Neural cell (in vitro differentiated cells): Measurements from ENCODE around the gene MATN3. TPM values are rescaled to one million over a fixed set of nuclear protein-coding genes. Genes with fewer than 3 reads are reported as not detected.

Experiments
- H2AFZ ChIP-seq: fragments of 200-600, 300-800 bp; sonication (generic), shearing (Covaris generic); 2 replicates; pipeline ENCODE4 v1.6.0; 2014; ENCODE audit warnings: low read depth, mild to moderate bottlenecking, antibody characterized with exemption, low read length, moderate library complexity
- H3F3A ChIP-seq: fragments of 200-600 bp; shearing (Covaris generic); 2 replicates; pipeline ENCODE4 v1.6.1; 2016; ENCODE audit warnings: mild to moderate bottlenecking, moderate library complexity, mixed read lengths, antibody characterized with exemption, low read length; ENCODE audit not compliant: insufficient read depth, poor library complexity, severe bottlenecking
- H3K27ac ChIP-seq: fragments of 200-600, 300-800 bp; sonication (generic), shearing (Covaris generic); 2 replicates; pipeline ENCODE4 v1.5.1; 2014; ENCODE audit warnings: mild to moderate bottlenecking, low read length, moderate library complexity
- H3K27me3 ChIP-seq: fragments of 300-800, 200-600 bp; sonication (generic), shearing (Covaris generic); 2 replicates; pipeline ENCODE4 v1.6.0; 2014; ENCODE audit warnings: mild to moderate bottlenecking, low read depth, low read length, moderate library complexity; ENCODE audit not compliant: insufficient read depth
- H3K36me3 ChIP-seq: fragments of 300-800, 200-600 bp; sonication (generic), shearing (Covaris generic); 2 replicates; pipeline ENCODE4 v1.5.1; 2014; ENCODE audit warnings: mild to moderate bottlenecking, antibody characterized with exemption, low read length, moderate library complexity; ENCODE audit not compliant: insufficient read depth
- H3K4me2 ChIP-seq: fragments of 300-800, 200-600 bp; sonication (generic), shearing (Covaris generic); 2 replicates; pipeline ENCODE4 v1.6.0; 2014; ENCODE audit warnings: mild to moderate bottlenecking, low read length
- H3K4me3 ChIP-seq: fragments of 300-800, 200-600 bp; sonication (generic), shearing (Covaris generic); 2 replicates; pipeline ENCODE4 v1.5.1; 2014; ENCODE audit warnings: mild to moderate bottlenecking, low read length, moderate library complexity
- H3K79me2 ChIP-seq: fragments of 200-600 bp; shearing (Covaris generic); replicated peaks from 2 replicates; pipeline ENCODE4 v1.6.0; 2014; ENCODE audit warnings: mild to moderate bottlenecking, low read length, moderate library complexity; ENCODE audit not compliant: insufficient read depth
- H3K9ac ChIP-seq: fragments of 300-800, 200-600 bp; sonication (generic), shearing (Covaris generic); 2 replicates; pipeline ENCODE4 v1.6.1; 2016; ENCODE audit warnings: mild to moderate bottlenecking, low read length, mixed read lengths
- H3K9me2 ChIP-seq: fragments of 200-600 bp; shearing (Covaris generic); 2 replicates; pipeline ENCODE4 v1.6.1; 2016; ENCODE audit warnings: mild to moderate bottlenecking, low read length, mixed read lengths; ENCODE audit not compliant: insufficient read depth
- H3K9me3 ChIP-seq: fragments of 200-600, 300-800 bp; sonication (generic), shearing (Covaris generic); 2 replicates; pipeline ENCODE4 v1.6.1; 2016; ENCODE audit warnings: mild to moderate bottlenecking, mixed run types, low read length, moderate library complexity, mixed read lengths
- H4K20me1 ChIP-seq: fragments of 200-600 bp; shearing (Covaris generic); 2 replicates; pipeline ENCODE4 v1.6.1; 2016; ENCODE audit warnings: mild to moderate bottlenecking, mixed run types; ENCODE audit not compliant: insufficient read depth
- EP300 ChIP-seq: fragments of 450-650 bp; conservative IDR thresholded peaks from 2 replicates; pipeline ENCODE4 v1.6.1; 2014; ENCODE audit warnings: antibody characterized with exemption, mild to moderate bottlenecking, moderate library complexity; ENCODE audit not compliant: poor library complexity, severe bottlenecking
- EZH2 ChIP-seq: fragments of 200-600, 300-800 bp; shearing (Covaris generic), sonication (generic); IDR thresholded peaks from 2 replicates; pipeline ENCODE4 v1.6.1; 2014; ENCODE audit warnings: antibody characterized with exemption, low read length, borderline replicate concordance, mild to moderate bottlenecking; ENCODE audit not compliant: insufficient read depth, poor library complexity, severe bottlenecking
- MXI1 ChIP-seq: fragments of 450-650 bp; conservative IDR thresholded peaks from 2 replicates; pipeline ENCODE4 v1.6.1; 2014; ENCODE audit warnings: antibody characterized with exemption, mild to moderate bottlenecking; ENCODE audit not compliant: poor library complexity, severe bottlenecking
- POLR2AphosphoS5 ChIP-seq: IDR thresholded peaks from 2 replicates; pipeline ENCODE4 v1.6.1; 2012
- RAD21 ChIP-seq: fragments of 450-650 bp; conservative IDR thresholded peaks from 2 replicates; pipeline ENCODE4 v1.6.1; 2014; ENCODE audit warnings: antibody characterized with exemption, mild to moderate bottlenecking, moderate library complexity
- SMC3 ChIP-seq: fragments of 450-650 bp; conservative IDR thresholded peaks from 2 replicates; pipeline ENCODE4 v1.6.1; 2014; ENCODE audit warnings: antibody characterized with exemption, mild to moderate bottlenecking, moderate library complexity; ENCODE audit not compliant: poor library complexity
- TAF1 ChIP-seq: IDR thresholded peaks from 2 replicates; pipeline ENCODE4 v1.6.1; 2012; ENCODE audit warnings: low read depth
- polyA plus RNA-seq: library from polyadenylated mRNA; depleted of rRNA; stranded (reverse); fragments of >200 nt; gene quantifications from 2 replicates; pipeline ENCODE4 v1.2.3, GENCODE V29; 2014
- TF ChIP-seq, protein P1 (sequence below): fragments of 450-650 bp; IDR thresholded peaks from 2 replicates; pipeline ENCODE4 v1.5.1; 2014; ENCODE audit warnings: antibody characterized with exemption, mild to moderate bottlenecking, moderate library complexity; ENCODE audit not compliant: poor library complexity, severe bottlenecking
- TF ChIP-seq, protein P2 (sequence below): IDR thresholded peaks from 2 replicates; pipeline ENCODE4 v1.6.1; 2012; ENCODE audit warnings: borderline replicate concordance

Gene MATN3
- polyA plus RNA-seq, 1 donor from 2014 or later: 0.90 TPM

- Histone ChIP-seq H4K20me1 (peaks cover 4% of the 10 kb centered on the region), H3K36me3 (no peaks in the 10 kb centered on the region), H3K4me2 (no peak overlapping the region), H3K27ac (no peak overlapping the region), H3K9me3 (no peaks in the 10 kb centered on the region), H3K4me3 (no peak overlapping the region), H3K79me2 (peaks cover 4% of the 10 kb centered on the region), H3K27me3 (no peaks in the 10 kb centered on the region), H3F3A (no peaks in the 10 kb centered on the region), H2AFZ (no peak overlapping the region), H3K9ac (no peak overlapping the region), H3K9me2 (no peaks in the 10 kb centered on the region)
- TF ChIP-seq SMC3: no peak
- TF ChIP-seq, protein P1, sequence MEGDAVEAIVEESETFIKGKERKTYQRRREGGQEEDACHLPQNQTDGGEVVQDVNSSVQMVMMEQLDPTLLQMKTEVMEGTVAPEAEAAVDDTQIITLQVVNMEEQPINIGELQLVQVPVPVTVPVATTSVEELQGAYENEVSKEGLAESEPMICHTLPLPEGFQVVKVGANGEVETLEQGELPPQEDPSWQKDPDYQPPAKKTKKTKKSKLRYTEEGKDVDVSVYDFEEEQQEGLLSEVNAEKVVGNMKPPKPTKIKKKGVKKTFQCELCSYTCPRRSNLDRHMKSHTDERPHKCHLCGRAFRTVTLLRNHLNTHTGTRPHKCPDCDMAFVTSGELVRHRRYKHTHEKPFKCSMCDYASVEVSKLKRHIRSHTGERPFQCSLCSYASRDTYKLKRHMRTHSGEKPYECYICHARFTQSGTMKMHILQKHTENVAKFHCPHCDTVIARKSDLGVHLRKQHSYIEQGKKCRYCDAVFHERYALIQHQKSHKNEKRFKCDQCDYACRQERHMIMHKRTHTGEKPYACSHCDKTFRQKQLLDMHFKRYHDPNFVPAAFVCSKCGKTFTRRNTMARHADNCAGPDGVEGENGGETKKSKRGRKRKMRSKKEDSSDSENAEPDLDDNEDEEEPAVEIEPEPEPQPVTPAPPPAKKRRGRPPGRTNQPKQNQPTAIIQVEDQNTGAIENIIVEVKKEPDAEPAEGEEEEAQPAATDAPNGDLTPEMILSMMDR: no peak
- TF ChIP-seq POLR2AphosphoS5: no peak
- TF ChIP-seq TAF1: no peak
- TF ChIP-seq RAD21: no peak
- no peak for TF ChIP-seq EP300
- TF ChIP-seq MXI1: no peak
- TF ChIP-seq, protein P2, sequence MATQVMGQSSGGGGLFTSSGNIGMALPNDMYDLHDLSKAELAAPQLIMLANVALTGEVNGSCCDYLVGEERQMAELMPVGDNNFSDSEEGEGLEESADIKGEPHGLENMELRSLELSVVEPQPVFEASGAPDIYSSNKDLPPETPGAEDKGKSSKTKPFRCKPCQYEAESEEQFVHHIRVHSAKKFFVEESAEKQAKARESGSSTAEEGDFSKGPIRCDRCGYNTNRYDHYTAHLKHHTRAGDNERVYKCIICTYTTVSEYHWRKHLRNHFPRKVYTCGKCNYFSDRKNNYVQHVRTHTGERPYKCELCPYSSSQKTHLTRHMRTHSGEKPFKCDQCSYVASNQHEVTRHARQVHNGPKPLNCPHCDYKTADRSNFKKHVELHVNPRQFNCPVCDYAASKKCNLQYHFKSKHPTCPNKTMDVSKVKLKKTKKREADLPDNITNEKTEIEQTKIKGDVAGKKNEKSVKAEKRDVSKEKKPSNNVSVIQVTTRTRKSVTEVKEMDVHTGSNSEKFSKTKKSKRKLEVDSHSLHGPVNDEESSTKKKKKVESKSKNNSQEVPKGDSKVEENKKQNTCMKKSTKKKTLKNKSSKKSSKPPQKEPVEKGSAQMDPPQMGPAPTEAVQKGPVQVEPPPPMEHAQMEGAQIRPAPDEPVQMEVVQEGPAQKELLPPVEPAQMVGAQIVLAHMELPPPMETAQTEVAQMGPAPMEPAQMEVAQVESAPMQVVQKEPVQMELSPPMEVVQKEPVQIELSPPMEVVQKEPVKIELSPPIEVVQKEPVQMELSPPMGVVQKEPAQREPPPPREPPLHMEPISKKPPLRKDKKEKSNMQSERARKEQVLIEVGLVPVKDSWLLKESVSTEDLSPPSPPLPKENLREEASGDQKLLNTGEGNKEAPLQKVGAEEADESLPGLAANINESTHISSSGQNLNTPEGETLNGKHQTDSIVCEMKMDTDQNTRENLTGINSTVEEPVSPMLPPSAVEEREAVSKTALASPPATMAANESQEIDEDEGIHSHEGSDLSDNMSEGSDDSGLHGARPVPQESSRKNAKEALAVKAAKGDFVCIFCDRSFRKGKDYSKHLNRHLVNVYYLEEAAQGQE: no peak
- TF ChIP-seq EZH2: no peak
Measured at GRCh38 chr2:20035955-20036666, 23.6 kb upstream of the MATN3 start.

- Histone ChIP-seq H4K20me1 (peaks cover 4% of the 10 kb centered on the region), H3K79me2 (peaks cover 4% of the 10 kb centered on the region), H3K4me2 (no peak overlapping the region), H3K9ac (no peak overlapping the region), H3K4me3 (no peak overlapping the region), H3F3A (no peaks in the 10 kb centered on the region), H3K36me3 (peaks cover 8% of the 10 kb centered on the region), H3K27me3 (no peaks in the 10 kb centered on the region), H3K9me2 (no peaks in the 10 kb centered on the region), H3K9me3 (no peaks in the 10 kb centered on the region), H2AFZ (no peak overlapping the region), H3K27ac (no peak overlapping the region)
- TF ChIP-seq MXI1 (no peak), POLR2AphosphoS5 (no peak), RAD21 (no peak), TAF1 (no peak), EZH2 (no peak), EP300 (no peak), SMC3 (no peak)
- TF ChIP-seq, protein P1: no peak
- TF ChIP-seq, protein P2: no peak
Measured at GRCh38 chr2:20034821-20035220, 22.4 kb upstream of the MATN3 start.
